PC-3 (cell line): ENCODE data around the gene LRRFIP1. TPM values are rescaled to one million over a fixed set of nuclear protein-coding genes. Genes with fewer than 3 reads are reported as not detected.

Experiments used
- ATAC-seq: fragments of 200-7000 bp; cut with Tn5 transposase; 2 replicates; pipeline ENCODE4 v1.9.1; 2020; ENCODE audit warnings: mild to moderate bottlenecking, moderate library complexity
- BruUV-seq: library from RNA; stranded (reverse); fragments of 400-500 nt; replicated peaks from 2 replicates; lab custom pipeline; 2021; lab: Mats Ljungman, UMichigan
- CTCF ChIA-PET: fragments of 300-600 bp; sonication (Branson Sonifier 250); formaldehyde crosslinking; loops from one replicate; lab custom pipeline; 2022; ENCODE audit warnings: antibody characterized with exemption; lab: Charles Lee
- POLR2A ChIA-PET: fragments of 300-600 bp; sonication (Branson Sonifier 250); formaldehyde crosslinking; loops from one replicate; lab custom pipeline; 2022; ENCODE audit warnings: antibody characterized with exemption; ENCODE audit not compliant: unreplicated experiment; lab: Charles Lee
- DNase-seq: peaks from one replicate; pipeline ENCODE4 v3.0.0-alpha.2; 2015
- H2AFZ ChIP-seq: fragments of 300-600 bp; sonication (generic); 2 replicates; pipeline ENCODE4 v1.6.0; 2016; ENCODE audit warnings: antibody characterized with exemption, low read length
- H3F3A ChIP-seq: fragments of 300-600 bp; sonication (generic); one replicate; pipeline ENCODE4 v1.6.0; 2017; ENCODE audit warnings: antibody characterized with exemption, low read length, control low read depth, mild to moderate bottlenecking; ENCODE audit not compliant: unreplicated experiment
- H3K27ac ChIP-seq: fragments of 300-600 bp; sonication (generic); 2 replicates; pipeline ENCODE4 v1.5.1; 2016; ENCODE audit warnings: mild to moderate bottlenecking, low read length
- H3K27me3 ChIP-seq: fragments of 300-600 bp; sonication (generic); 2 replicates; pipeline ENCODE4 v1.6.1; 2016; ENCODE audit warnings: low read length, mixed read lengths
- H3K36me3 ChIP-seq: fragments of 300-600 bp; sonication (generic); 2 replicates; pipeline ENCODE4 v1.6.1; 2016; ENCODE audit warnings: low read depth, mixed run types, low read length, mixed read lengths
- H3K4me1 ChIP-seq: fragments of 300-600 bp; sonication (generic); 2 replicates; pipeline ENCODE4 v1.5.1; 2016; ENCODE audit warnings: low read length; ENCODE audit not compliant: insufficient read depth
- H3K4me2 ChIP-seq: fragments of 300-600 bp; sonication (generic); 2 replicates; pipeline ENCODE4 v1.6.0; 2016; ENCODE audit warnings: low read length
- H3K4me3 ChIP-seq: fragments of 300-600 bp; sonication (generic); 2 replicates; pipeline ENCODE4 v1.5.1; 2016; ENCODE audit warnings: mild to moderate bottlenecking, low read length, mixed read lengths
- H3K79me2 ChIP-seq: fragments of 300-600 bp; sonication (generic); 2 replicates; pipeline ENCODE4 v1.6.1; 2017; ENCODE audit warnings: low read length, mixed read lengths
- H3K9ac ChIP-seq: fragments of 300-600 bp; sonication (generic); 2 replicates; pipeline ENCODE4 v1.6.0; 2016; ENCODE audit warnings: mild to moderate bottlenecking, low read length
- H3K9me2 ChIP-seq: fragments of 300-600 bp; sonication (generic); replicated peaks from 2 replicates; pipeline ENCODE4 v1.6.1; 2016; ENCODE audit warnings: mixed run types, low read length, mixed read lengths
- H3K9me3 ChIP-seq: fragments of 300-600 bp; sonication (generic); 2 replicates; pipeline ENCODE4 v1.6.1; 2016; ENCODE audit warnings: low read length, mixed read lengths
- H4K20me1 ChIP-seq: fragments of 300-600 bp; sonication (generic); 2 replicates; pipeline ENCODE4 v1.6.1; 2016; ENCODE audit warnings: low read length, mixed read lengths
- CTCF ChIP-seq: fragments of 300-600 bp; sonication (generic); conservative IDR thresholded peaks from 2 replicates; pipeline ENCODE4 v1.5.1; 2017; ENCODE audit warnings: antibody characterized with exemption, low read depth, mild to moderate bottlenecking, low read length
- EZH2 ChIP-seq: fragments of 300-600 bp; sonication (generic); IDR thresholded peaks from one replicate; pipeline ENCODE4 v1.6.1; 2017; ENCODE audit warnings: antibody characterized with exemption, mild to moderate bottlenecking, low read length; ENCODE audit not compliant: unreplicated experiment
- EZH2phosphoT487 ChIP-seq: fragments of 300-600 bp; sonication (generic); IDR thresholded peaks from 2 replicates; pipeline ENCODE4 v1.6.1; 2018; ENCODE audit warnings: mild to moderate bottlenecking, antibody characterized with exemption, low read length, borderline replicate concordance
- intact Hi-C: fragments of 100-400 bp; cut with micrococcal nuclease; formaldehyde crosslinking; loops from 2 replicates; pipeline ENCODE4 v1.9.0; 2023
- total RNA-seq: library from RNA; depleted of rRNA; stranded (reverse); fragments of >200 nt; gene quantifications from 2 replicates; pipeline ENCODE4 v1.2.3, GENCODE V29; 2014

The LRRFIP1 gene
- total RNA-seq, 1 experiment from 2014 or later: 87.8 TPM

GRCh38 chr2:237712477-237713377, 85.3 kb downstream of the LRRFIP1 start:
- ATAC-seq (no peak), DNase-seq (no peak)
- TF ChIP-seq EZH2: no peak
- no peak for TF ChIP-seq EZH2phosphoT487
- no peak for TF ChIP-seq CTCF
- Histone ChIP-seq H3F3A (no peaks in the 10 kb centered on the region), H3K9me2 (no peaks in the 10 kb centered on the region), H3K79me2 (peaks cover 87% of the 10 kb centered on the region), H2AFZ (no peak overlapping the region), H3K9me3 (no peaks in the 10 kb centered on the region), H3K27me3 (no peaks in the 10 kb centered on the region), H4K20me1 (peaks cover 11% of the 10 kb centered on the region), H3K4me3 (no peak overlapping the region), H3K4me2 (no peak overlapping the region), H3K9ac (no peak overlapping the region), H3K4me1 (no peaks in the 10 kb centered on the region), H3K27ac (no peak overlapping the region), H3K36me3 (peaks cover 18% of the 10 kb centered on the region)
- intact Hi-C loops: no loop called here
- CTCF ChIA-PET: interaction anchor here (0.6 kb wide), 1 partner anchor 28 kb away, joined by 3 read pairs; no protein-coding TSS in a partner anchor
- no TSS peak for BruUV-seq
- POLR2A ChIA-PET: interaction anchor here (0.5 kb wide), 1 partner anchor 17 kb away, joined by 4 read pairs; no protein-coding TSS in a partner anchor

GRCh38 chr2:237714690-237715458, 87.5 kb downstream of the LRRFIP1 start:
- intact Hi-C loops: loop anchor here (2.0 kb wide), 1 partner anchor 16 kb away; no protein-coding TSS in a partner anchor
- no TSS peak for BruUV-seq
- ChIA-PET CTCF (no interaction called here), POLR2A (no interaction called here)
- Histone ChIP-seq H3K4me3 (no peak overlapping the region), H3K27me3 (no peaks in the 10 kb centered on the region), H2AFZ (no peak overlapping the region), H3K36me3 (peaks cover 11% of the 10 kb centered on the region), H3K4me1 (no peaks in the 10 kb centered on the region), H3K79me2 (peaks cover 85% of the 10 kb centered on the region), H3K4me2 (peak overlapping the region; percentile 7; the same call in 1 of the 2 replicates), H3K27ac (no peak overlapping the region), H3K9me3 (no peaks in the 10 kb centered on the region), H4K20me1 (peaks cover 4% of the 10 kb centered on the region; the same call in 1 of the 2 replicates), H3F3A (no peaks in the 10 kb centered on the region), H3K9ac (no peak overlapping the region), H3K9me2 (no peaks in the 10 kb centered on the region)
- DNase-seq (peak; percentile 23), ATAC-seq (peak; percentile 86)
- TF ChIP-seq CTCF (no peak), EZH2 (no peak), EZH2phosphoT487 (no peak)
